ENCODE measurements around the gene SGK1.

DNA sequence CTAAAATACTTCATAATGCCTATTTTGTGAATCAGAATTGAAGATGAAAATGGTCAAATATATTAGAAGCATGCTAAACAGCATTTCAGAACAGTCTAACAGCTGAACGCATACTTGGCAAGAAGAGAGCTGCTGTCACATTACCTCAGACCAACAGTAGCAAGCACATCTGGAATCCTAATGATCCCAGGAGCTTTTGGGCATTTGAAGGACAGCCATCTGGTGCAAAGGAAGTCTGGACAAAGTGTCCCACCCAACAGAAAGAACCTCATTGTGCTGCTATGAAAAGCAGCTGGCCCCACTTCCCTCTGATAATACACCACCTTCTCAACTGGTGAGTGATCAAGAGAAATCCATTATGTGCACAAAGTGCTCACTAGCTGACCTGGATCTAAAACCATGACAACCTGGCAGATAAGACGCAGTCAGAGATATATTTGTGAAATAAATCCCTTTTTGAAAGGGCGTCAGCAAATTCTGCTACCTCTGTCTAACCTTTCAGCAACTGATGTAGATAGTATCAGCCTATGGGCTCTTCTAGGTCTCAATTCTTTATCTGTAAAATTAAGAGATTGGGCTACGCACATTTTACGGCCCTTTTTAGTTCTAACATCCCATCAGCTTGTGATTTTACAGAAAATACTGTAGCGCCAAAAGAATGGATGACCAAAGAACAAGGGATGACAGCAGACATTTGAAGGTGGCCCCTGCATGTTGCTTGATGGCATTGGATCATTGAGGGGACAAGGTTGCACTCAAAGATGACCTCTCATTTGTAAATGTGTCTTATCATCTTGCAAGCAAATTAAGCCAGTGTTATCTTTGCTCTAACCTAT, 78.7 kb downstream of the SGK1 start:
- no peak for TF ChIP-seq EZH2 (IDR thresholded peaks at IDR 0.05)
- TF ChIP-seq, protein P1, sequence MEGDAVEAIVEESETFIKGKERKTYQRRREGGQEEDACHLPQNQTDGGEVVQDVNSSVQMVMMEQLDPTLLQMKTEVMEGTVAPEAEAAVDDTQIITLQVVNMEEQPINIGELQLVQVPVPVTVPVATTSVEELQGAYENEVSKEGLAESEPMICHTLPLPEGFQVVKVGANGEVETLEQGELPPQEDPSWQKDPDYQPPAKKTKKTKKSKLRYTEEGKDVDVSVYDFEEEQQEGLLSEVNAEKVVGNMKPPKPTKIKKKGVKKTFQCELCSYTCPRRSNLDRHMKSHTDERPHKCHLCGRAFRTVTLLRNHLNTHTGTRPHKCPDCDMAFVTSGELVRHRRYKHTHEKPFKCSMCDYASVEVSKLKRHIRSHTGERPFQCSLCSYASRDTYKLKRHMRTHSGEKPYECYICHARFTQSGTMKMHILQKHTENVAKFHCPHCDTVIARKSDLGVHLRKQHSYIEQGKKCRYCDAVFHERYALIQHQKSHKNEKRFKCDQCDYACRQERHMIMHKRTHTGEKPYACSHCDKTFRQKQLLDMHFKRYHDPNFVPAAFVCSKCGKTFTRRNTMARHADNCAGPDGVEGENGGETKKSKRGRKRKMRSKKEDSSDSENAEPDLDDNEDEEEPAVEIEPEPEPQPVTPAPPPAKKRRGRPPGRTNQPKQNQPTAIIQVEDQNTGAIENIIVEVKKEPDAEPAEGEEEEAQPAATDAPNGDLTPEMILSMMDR (IDR thresholded peaks at IDR 0.05) = no peak
